ENCODE measurements around the gene LAMP2.

- TF ChIP-seq, protein P1, sequence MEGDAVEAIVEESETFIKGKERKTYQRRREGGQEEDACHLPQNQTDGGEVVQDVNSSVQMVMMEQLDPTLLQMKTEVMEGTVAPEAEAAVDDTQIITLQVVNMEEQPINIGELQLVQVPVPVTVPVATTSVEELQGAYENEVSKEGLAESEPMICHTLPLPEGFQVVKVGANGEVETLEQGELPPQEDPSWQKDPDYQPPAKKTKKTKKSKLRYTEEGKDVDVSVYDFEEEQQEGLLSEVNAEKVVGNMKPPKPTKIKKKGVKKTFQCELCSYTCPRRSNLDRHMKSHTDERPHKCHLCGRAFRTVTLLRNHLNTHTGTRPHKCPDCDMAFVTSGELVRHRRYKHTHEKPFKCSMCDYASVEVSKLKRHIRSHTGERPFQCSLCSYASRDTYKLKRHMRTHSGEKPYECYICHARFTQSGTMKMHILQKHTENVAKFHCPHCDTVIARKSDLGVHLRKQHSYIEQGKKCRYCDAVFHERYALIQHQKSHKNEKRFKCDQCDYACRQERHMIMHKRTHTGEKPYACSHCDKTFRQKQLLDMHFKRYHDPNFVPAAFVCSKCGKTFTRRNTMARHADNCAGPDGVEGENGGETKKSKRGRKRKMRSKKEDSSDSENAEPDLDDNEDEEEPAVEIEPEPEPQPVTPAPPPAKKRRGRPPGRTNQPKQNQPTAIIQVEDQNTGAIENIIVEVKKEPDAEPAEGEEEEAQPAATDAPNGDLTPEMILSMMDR (IDR thresholded peaks at IDR 0.05; ENCODE audit: insufficient read depth, low read length, poor library complexity, severe bottlenecking), result no peak
- no peak for TF ChIP-seq EZH2phosphoT487 (conservative IDR thresholded peaks at IDR 0.05; ENCODE audit: low read length)
These were observed 17.7 kb upstream of the LAMP2 start for GRCh38 chrX:120486786-120487185.

All from SU-DHL-6 (cell line).